Epithelial cell of esophagus (primary cell): Measurements from ENCODE around the gene CTNNA2.

Experiments used
- DNase-seq: peaks from one replicate; pipeline ENCODE4 v3.0.0; 2010; ENCODE audit warnings: low read depth
- H3K4me3 ChIP-seq: 2 replicates; pipeline ENCODE4 v1.5.1; 2011; ENCODE audit warnings: mild to moderate bottlenecking, low read length, control low read depth
- CTCF ChIP-seq: IDR thresholded peaks from 2 replicates; pipeline ENCODE4 v1.5.1; 2011; ENCODE audit warnings: low read depth, mild to moderate bottlenecking, low read length, control low read depth, inconsistent platforms; ENCODE audit not compliant: insufficient read depth; ENCODE audit errors: missing control alignments

Gene CTNNA2

GRCh38 chr2:80333886-80334285, 821.0 kb downstream of the CTNNA2 start:
- TF ChIP-seq CTCF = no peak
- DNase-seq = no peak
- H3K4me3 ChIP-seq = no peak overlapping the region

- no peak overlapping the region for H3K4me3 ChIP-seq
- no peak for DNase-seq
- TF ChIP-seq CTCF = no peak
Measured at GRCh38 chr2:80335411-80335810, 822.6 kb downstream of the CTNNA2 start.

GRCh38 chr2:80338794-80339193, 825.9 kb downstream of the CTNNA2 start:
- no peak for DNase-seq
- TF ChIP-seq CTCF = no peak
- H3K4me3 ChIP-seq = no peak overlapping the region

GRCh38 chr2:80340022-80340421, 827.2 kb downstream of the CTNNA2 start:
- no peak for TF ChIP-seq CTCF

GRCh38 chr2:80348078-80348477, 835.2 kb downstream of the CTNNA2 start:
- no peak overlapping the region for H3K4me3 ChIP-seq
- TF ChIP-seq CTCF = no peak
- DNase-seq = no peak

More at GRCh38 chr2:80340022-80340421, 827.2 kb downstream of the CTNNA2 start:
- no peak overlapping the region for H3K4me3 ChIP-seq
- DNase-seq = no peak

GRCh38 chr2:80348953-80349352, 836.1 kb downstream of the CTNNA2 start:
- H3K4me3 ChIP-seq = no peak overlapping the region
- no peak for DNase-seq
- no peak for TF ChIP-seq CTCF

GRCh38 chr2:80351231-80351630, 838.4 kb downstream of the CTNNA2 start:
- TF ChIP-seq CTCF = no peak
- no peak overlapping the region for H3K4me3 ChIP-seq
- no peak for DNase-seq
